ENCODE data around the gene TRABD2B.

The TRABD2B gene

GRCh38 chr1:47871799-47872353, 125.3 kb downstream of the TRABD2B start:
- DNase-seq = no peak

GRCh38 chr1:47870946-47871676, 126.1 kb downstream of the TRABD2B start:
- no peak for DNase-seq

- DNase-seq = no peak
Measured at GRCh38 chr1:47870480-47870879, 126.7 kb downstream of the TRABD2B start.

DNA sequence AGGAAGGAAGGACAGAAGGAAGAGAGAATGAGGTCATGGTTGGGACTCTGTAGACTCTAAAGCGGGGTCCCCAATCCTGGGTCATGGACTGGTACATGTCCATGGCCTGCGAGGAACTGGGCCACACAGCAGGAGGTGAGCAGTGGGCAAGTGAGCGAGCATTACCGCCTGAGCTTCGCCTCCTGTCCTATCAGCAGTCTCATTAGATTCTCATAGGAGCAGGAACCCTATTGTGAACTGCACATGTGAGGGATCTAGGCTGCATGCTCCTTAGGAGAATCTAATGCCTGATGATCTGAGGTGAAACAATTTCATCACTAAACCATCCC, 128.9 kb downstream of the TRABD2B start:
- DNase-seq = no peak

GRCh38 chr1:47867438-47868347, 129.5 kb downstream of the TRABD2B start:
- DNase-seq = no peak

DNA sequence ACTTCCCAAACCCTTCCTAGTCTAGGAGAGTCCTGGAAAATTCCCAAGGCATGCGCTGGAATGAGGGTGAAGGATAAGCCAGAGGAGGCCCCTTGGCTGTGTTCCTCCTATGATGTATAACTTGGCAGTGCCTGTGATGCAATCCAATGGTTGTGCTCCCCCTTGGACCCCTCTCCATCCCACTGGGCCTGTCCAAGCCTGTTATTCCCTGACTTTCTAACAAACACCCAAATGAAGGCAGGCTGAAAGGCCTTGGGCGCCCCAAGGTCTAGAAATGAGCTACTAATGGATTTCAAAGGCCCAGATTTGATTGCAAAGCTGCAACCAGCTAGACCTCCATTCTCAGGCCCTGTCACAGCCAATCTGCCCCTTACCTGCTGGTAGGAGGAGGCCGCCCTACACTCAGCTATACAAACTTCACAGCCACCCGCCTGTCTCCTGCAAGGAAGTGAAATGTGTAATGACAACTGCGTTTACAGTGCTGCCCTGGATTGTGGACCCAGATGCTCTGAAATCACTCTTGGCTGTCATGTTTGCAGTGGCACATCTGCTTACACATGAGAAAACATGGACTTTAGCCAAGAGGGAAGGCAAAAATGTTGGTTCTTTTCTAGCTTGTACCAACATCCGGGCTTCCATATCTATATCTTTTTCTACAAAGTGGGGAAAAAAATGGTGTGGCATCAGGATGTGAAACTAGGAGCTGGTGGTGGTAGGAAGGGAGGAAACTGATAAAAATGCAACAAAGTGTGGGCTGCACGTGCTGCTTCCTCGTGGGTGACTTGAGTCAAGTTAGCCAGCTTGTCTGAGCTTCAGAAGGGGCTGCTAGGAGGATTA, 130.4 kb downstream of the TRABD2B start:
- DNase-seq = no peak

- no peak for DNase-seq
Measured at GRCh38 chr1:47865881-47866535, 131.2 kb downstream of the TRABD2B start.

GRCh38 chr1:47859092-47859743, 138.0 kb downstream of the TRABD2B start:
- DNase-seq = no peak

DNA sequence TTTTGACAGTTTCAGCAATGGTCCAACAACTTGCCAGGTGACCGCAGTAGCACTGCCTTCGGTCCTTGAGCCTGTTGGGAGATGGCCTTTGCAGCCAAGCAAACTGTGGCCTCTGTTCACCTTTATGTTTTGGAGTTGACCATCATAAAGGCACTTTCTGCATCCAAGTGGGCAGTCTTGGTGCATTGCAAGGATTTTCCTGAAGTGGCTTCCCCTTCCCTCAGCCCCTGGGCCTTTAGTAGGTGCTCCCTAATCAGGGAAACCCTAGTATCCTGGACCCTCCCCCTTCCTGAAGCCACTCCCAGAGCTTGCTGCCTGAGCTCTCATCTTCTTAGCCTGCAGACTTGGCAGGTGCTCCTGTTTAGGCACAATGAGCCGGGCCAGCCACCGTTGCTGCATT, 140.2 kb downstream of the TRABD2B start:
- DNase-seq = no peak

DNA sequence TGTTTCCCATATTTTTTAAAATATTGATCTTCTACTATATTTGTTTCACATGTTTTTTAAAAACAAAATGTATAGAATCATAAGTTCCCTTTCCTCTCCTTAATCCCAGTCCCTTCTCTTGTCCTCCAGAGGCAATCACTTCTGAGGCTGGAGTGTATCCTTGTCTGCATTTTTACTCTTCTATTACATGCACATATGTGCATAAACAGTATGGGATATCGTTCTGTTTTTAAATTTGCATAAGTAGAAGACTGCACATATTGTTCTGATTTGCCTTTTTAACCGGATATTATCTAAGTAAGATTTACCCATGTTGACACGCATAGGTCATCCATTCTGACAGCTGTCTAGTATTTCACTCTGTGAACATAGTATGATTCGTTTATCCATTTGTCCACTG, 142.0 kb downstream of the TRABD2B start:
- DNase-seq = no peak

- no peak for DNase-seq
Measured at GRCh38 chr1:47854552-47855144, 142.5 kb downstream of the TRABD2B start.

DNA sequence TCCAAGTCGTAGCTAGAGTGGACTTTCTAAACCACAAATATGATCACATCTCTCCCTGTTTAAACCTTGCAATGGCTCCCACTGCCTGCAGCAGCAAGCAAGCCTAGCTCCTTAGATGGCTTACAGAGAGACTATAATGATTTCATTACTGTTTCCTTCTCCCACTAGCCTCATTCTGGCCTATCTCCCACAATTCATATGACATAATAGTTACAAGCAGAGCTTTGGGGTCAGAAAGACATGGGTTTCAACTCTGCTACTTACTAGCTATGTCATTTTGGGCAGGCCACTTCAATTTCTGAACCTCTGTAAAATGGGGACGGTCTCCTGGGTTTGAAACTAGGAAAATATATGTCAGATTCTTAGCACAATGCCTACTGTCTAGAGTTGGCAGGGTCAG, 143.3 kb downstream of the TRABD2B start:
- DNase-seq = no peak

GRCh38 chr1:47853059-47853458, 144.1 kb downstream of the TRABD2B start:
- no peak for DNase-seq

- DNase-seq = no peak
Measured at GRCh38 chr1:47852006-47852718, 145.0 kb downstream of the TRABD2B start.

- no peak for DNase-seq
Measured at GRCh38 chr1:47850451-47850850, 146.7 kb downstream of the TRABD2B start.

- no peak for DNase-seq
Measured at GRCh38 chr1:47849591-47850261, 147.5 kb downstream of the TRABD2B start.

DNA sequence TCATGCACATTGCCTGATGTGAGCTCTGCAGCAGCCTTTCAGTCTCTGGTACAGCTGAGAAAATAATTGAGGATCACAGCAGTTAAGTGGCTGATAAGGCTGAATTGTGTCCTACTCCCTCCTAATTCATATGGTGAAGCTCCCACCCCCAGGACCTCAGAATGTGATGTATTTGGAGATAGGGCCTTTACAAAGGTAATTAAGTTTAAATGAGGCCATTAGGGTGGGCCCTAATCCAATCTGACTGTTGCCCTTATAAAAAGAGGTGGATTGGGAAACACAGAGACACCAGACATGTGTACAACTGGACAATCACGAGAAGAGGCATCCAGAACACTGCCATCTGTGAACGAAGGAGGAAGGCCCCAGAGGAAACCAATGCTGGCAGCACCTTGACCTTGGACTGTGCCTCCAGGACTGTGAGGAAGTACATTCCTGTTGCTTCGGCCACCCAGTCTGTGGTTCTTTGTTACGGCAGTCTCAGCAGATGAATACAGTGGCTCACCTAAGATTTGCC, 148.1 kb downstream of the TRABD2B start:
- no peak for DNase-seq

GRCh38 chr1:47847763-47848162, 149.4 kb downstream of the TRABD2B start:
- DNase-seq = no peak

GRCh38 chr1:47844558-47844955, 152.6 kb downstream of the TRABD2B start:
- DNase-seq = no peak

Measured in activated CD4-positive, alpha-beta T cell treated with anti-CD3 and anti-CD28 coated beads for 1 hour (primary cell).